A673 (cell line): Measurements from ENCODE around the gene RAB11FIP4. TPM values are rescaled to one million over a fixed set of nuclear protein-coding genes. Genes with fewer than 3 reads are reported as not detected.

Source experiments
- BruUV-seq: library from RNA; stranded (reverse); fragments of 400-500 nt; replicated peaks from 2 replicates; lab custom pipeline; 2021; lab: Mats Ljungman, UMichigan
- CTCF ChIA-PET: fragments of 300-600 bp; sonication (Branson Sonifier 250); formaldehyde crosslinking; loops from one replicate; lab custom pipeline; 2022; ENCODE audit warnings: antibody characterized with exemption; lab: Charles Lee
- POLR2A ChIA-PET: fragments of 300-600 bp; sonication (Branson Sonifier 250); formaldehyde crosslinking; loops from one replicate; lab custom pipeline; 2022; ENCODE audit warnings: antibody characterized with exemption; ENCODE audit not compliant: low non-redundant PET; lab: Charles Lee
- DNase-seq: peaks from one replicate; pipeline ENCODE4 v3.0.0-alpha.2; 2015; ENCODE audit warnings: low spot score
- H3K27ac ChIP-seq: fragments of 200-600 bp; sonication (generic); 2 replicates; pipeline ENCODE4 v1.5.1; 2016; ENCODE audit warnings: mixed run types, low read depth, mild to moderate bottlenecking, mixed read lengths, antibody characterized with exemption, low read length; ENCODE audit not compliant: poor library complexity, severe bottlenecking
- H3K27me3 ChIP-seq: fragments of 200-600 bp; sonication (generic); replicated peaks from 2 replicates; pipeline ENCODE4 v1.6.1; 2017; ENCODE audit warnings: mixed run types, low read depth, mild to moderate bottlenecking, mixed read lengths, antibody characterized with exemption, low read length; ENCODE audit not compliant: insufficient read depth, poor library complexity
- H3K36me3 ChIP-seq: fragments of 200-600 bp; sonication (generic); 2 replicates; pipeline ENCODE4 v1.6.1; 2016; ENCODE audit warnings: mixed run types, mild to moderate bottlenecking, mixed read lengths, antibody characterized with exemption, low read length; ENCODE audit not compliant: insufficient read depth, poor library complexity, severe bottlenecking
- H3K4me1 ChIP-seq: fragments of 200-600 bp; sonication (generic); 2 replicates; pipeline ENCODE4 v1.6.1; 2017; ENCODE audit warnings: mixed run types, mild to moderate bottlenecking, mixed read lengths, antibody characterized with exemption, low read length; ENCODE audit not compliant: insufficient read depth, poor library complexity, severe bottlenecking
- H3K4me3 ChIP-seq: fragments of 200-600 bp; sonication (generic); 2 replicates; pipeline ENCODE4 v1.5.1; 2016; ENCODE audit warnings: low read depth, mixed run types, mild to moderate bottlenecking, mixed read lengths, low read length; ENCODE audit not compliant: poor library complexity, severe bottlenecking
- H3K9me3 ChIP-seq: fragments of 200-600 bp; sonication (generic); 2 replicates; pipeline ENCODE4 v1.6.1; 2016; ENCODE audit warnings: mixed run types, low read depth, mild to moderate bottlenecking, mixed read lengths, antibody characterized with exemption, low read length; ENCODE audit not compliant: poor library complexity, severe bottlenecking
- EZH2 ChIP-seq: fragments of 200-600 bp; sonication (generic); IDR thresholded peaks from 2 replicates; pipeline ENCODE4 v1.6.1; 2017; ENCODE audit warnings: borderline replicate concordance, low read depth, mild to moderate bottlenecking, mixed read lengths, antibody characterized with exemption, low read length; ENCODE audit not compliant: poor library complexity, severe bottlenecking
- intact Hi-C: fragments of 100-400 bp; cut with micrococcal nuclease; formaldehyde crosslinking; loops from one replicate; pipeline ENCODE4 v1.10.0; 2022; ENCODE audit not compliant: unreplicated experiment
- total RNA-seq: library from RNA; stranded (reverse); gene quantifications from 2 replicates; pipeline ENCODE4 v1.2.3, GENCODE V29; 2021
- TF ChIP-seq, protein P1 (sequence below): fragments of 300-800, 200-600 bp; sonication (generic); conservative IDR thresholded peaks from 2 replicates; pipeline ENCODE4 v1.5.1; 2017; ENCODE audit warnings: low read depth, mild to moderate bottlenecking, antibody characterized with exemption, low read length, moderate library complexity, mixed read lengths

Gene RAB11FIP4
- total RNA-seq, 1 experiment from 2014 or later, result 2.4 TPM

DNA sequence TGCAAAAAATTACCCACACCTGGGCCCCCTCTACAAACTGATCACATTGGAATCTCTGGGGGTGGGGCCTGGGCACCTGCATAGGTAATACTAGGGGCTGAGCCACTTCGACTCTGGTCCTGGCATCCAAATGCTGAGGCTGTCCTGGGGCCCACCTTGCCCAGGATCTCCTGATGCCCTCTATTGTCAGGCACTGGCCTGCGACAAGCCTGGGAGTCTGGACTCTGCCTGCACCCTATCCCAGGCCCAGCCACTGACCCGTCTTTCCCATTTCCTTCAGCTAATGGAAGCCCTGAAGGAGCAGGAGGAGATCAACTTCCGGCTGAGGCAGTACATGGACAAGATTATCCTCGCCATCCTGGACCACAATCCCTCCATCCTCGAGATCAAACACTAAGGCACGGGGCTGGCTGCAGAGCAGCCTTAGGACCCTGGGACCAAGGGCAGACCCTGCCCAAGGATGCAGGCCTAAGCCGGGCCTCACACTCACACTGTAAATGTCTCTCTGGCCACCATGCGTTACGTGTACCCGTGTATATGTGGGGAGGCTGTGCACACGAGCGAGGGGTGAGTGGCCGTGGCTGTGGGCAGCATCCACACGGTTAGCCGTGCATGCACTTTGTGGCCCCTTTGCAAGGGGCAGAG lies 140.0 kb downstream of the RAB11FIP4 start:
- ChIA-PET CTCF (no interaction called here), POLR2A (no interaction called here)
- no peaks in the 10 kb centered on the region for H3K36me3 ChIP-seq
- H3K4me1 ChIP-seq, result no peaks in the 10 kb centered on the region
- DNase-seq, result no peak
- BruUV-seq, result no TSS peak
- H3K27ac ChIP-seq, result no peak overlapping the region
- TF ChIP-seq, protein P1, sequence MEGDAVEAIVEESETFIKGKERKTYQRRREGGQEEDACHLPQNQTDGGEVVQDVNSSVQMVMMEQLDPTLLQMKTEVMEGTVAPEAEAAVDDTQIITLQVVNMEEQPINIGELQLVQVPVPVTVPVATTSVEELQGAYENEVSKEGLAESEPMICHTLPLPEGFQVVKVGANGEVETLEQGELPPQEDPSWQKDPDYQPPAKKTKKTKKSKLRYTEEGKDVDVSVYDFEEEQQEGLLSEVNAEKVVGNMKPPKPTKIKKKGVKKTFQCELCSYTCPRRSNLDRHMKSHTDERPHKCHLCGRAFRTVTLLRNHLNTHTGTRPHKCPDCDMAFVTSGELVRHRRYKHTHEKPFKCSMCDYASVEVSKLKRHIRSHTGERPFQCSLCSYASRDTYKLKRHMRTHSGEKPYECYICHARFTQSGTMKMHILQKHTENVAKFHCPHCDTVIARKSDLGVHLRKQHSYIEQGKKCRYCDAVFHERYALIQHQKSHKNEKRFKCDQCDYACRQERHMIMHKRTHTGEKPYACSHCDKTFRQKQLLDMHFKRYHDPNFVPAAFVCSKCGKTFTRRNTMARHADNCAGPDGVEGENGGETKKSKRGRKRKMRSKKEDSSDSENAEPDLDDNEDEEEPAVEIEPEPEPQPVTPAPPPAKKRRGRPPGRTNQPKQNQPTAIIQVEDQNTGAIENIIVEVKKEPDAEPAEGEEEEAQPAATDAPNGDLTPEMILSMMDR, result no peak
- TF ChIP-seq EZH2, result no peak
- no peak overlapping the region for H3K4me3 ChIP-seq
- no peaks in the 10 kb centered on the region for H3K27me3 ChIP-seq
- no peaks in the 10 kb centered on the region for H3K9me3 ChIP-seq
- intact Hi-C loops, result loop anchor here (5.0 kb wide), 1 partner anchor 311 kb away; no protein-coding TSS in a partner anchor

DNA sequence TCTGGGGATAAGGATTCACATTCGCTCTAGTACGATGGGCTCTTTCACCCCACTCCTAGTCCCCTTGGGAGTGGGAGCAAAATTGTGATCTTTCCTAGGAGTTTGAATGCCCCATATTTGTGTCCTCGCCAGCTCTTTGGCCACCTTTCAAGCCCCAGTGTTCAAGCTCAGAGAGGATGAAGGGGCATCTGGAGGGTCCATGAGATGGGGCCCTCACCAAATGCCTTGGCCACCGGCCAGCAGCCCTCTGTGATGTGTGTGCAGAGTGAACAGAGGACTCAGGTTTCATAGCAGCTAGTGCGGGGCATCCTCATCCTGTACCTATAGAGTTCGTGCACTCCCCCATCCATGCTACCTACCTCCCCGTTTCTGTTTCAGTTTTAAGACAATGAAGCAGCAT lies 140.6 kb downstream of the RAB11FIP4 start:
- no peak overlapping the region for H3K27ac ChIP-seq
- DNase-seq, result no peak
- H3K9me3 ChIP-seq, result no peaks in the 10 kb centered on the region
- no peak overlapping the region for H3K4me3 ChIP-seq
- BruUV-seq, result no TSS peak
- no peaks in the 10 kb centered on the region for H3K36me3 ChIP-seq
- no peaks in the 10 kb centered on the region for H3K4me1 ChIP-seq
- TF ChIP-seq, protein P1, result no peak
- TF ChIP-seq EZH2, result no peak
- intact Hi-C loops, result loop anchor here (5.0 kb wide), 1 partner anchor 310 kb away; no protein-coding TSS in a partner anchor
- CTCF ChIA-PET, result no interaction called here
- POLR2A ChIA-PET, result no interaction called here
- no peaks in the 10 kb centered on the region for H3K27me3 ChIP-seq

DNA sequence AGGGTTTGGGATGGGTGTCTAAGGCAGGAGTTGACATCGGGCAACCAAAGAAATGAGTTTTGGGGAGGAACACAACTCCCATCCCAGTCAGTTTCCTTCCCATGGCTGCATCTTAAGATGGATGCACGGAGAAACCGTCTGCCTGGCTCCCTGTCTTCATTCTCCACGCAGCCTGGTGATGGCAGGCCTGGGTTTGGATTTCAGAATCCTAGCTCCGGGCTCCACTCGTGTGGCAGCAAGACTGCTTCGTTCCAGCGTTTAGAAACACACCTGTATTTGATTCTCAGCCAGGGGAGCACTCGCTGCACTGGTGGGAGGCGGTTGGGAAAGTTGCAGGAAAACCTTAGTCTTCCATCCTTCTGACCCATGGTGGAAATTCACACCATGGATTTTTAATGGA lies 141.1 kb downstream of the RAB11FIP4 start:
- ChIA-PET POLR2A (no interaction called here), CTCF (no interaction called here)
- H3K27me3 ChIP-seq, result no peaks in the 10 kb centered on the region
- DNase-seq, result no peak
- no peaks in the 10 kb centered on the region for H3K36me3 ChIP-seq
- no TSS peak for BruUV-seq
- no peak overlapping the region for H3K4me3 ChIP-seq
- H3K27ac ChIP-seq, result no peak overlapping the region
- intact Hi-C loops, result loop anchor here (5.0 kb wide), 1 partner anchor 310 kb away; no protein-coding TSS in a partner anchor
- no peaks in the 10 kb centered on the region for H3K4me1 ChIP-seq
- TF ChIP-seq EZH2, result no peak
- TF ChIP-seq, protein P1, result no peak
- H3K9me3 ChIP-seq, result no peaks in the 10 kb centered on the region
